Measurements from ENCODE around the gene TANGO2.

TANGO2 gene

DNA sequence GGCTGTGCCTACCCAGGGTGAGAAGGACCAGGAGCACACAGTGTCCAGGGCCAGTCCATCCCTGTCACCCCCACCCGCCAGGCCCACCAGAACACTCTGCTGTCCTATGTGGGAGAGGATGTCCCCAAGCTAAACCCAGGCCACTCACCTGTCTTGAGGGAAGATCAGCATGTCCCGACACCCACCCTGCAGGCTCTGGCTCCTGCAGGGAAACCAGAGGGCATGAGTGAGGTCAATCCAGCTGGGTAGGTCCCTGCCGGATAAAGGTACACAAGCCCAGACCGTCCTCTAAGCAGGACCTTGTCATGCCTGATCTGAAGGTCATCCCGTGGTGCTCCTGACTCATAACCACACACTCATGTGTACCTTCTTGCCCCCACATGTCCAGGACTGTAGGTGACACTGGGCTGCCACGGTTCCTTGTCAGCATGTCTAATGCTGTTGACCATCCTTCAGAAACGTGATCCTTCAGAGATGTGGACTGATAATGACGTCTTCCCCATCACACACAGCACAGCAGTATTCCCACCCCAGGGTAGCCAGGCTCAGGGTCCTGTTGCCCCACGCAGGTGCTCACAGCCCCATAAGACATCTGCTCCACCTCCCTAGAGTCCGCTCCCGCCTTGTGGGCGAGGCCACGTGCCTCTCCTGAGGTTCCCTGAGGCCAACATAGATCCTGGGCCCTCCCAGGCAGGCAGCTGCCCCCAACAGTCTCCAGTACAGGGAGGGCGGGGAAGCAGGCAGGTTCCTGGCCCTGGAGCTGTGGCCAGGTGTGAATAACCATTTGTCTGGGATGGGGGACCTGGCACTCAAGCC is 10.4 kb upstream of the TANGO2 start:
- H3K4me3 ChIP-seq (ENCODE audit: low read length) = no peak overlapping the region
- no peak for DNase-seq (ENCODE audit: low read depth)
- no peak overlapping the region for H3K9ac ChIP-seq (ENCODE audit: low read length)
- no peaks in the 10 kb centered on the region for H3K4me1 ChIP-seq (ENCODE audit: control insufficient read depth, insufficient read depth, low read length)
- H3K27me3 ChIP-seq (replicated peaks; ENCODE audit: control insufficient read depth, insufficient read depth, low read length) = peaks cover 13% of the 10 kb centered on the region
- no peaks in the 10 kb centered on the region for H3K36me3 ChIP-seq (ENCODE audit: control insufficient read depth, insufficient read depth, low read length, severe bottlenecking)
- no peaks in the 10 kb centered on the region for H3K9me3 ChIP-seq (ENCODE audit: control insufficient read depth, low read length)

DNA sequence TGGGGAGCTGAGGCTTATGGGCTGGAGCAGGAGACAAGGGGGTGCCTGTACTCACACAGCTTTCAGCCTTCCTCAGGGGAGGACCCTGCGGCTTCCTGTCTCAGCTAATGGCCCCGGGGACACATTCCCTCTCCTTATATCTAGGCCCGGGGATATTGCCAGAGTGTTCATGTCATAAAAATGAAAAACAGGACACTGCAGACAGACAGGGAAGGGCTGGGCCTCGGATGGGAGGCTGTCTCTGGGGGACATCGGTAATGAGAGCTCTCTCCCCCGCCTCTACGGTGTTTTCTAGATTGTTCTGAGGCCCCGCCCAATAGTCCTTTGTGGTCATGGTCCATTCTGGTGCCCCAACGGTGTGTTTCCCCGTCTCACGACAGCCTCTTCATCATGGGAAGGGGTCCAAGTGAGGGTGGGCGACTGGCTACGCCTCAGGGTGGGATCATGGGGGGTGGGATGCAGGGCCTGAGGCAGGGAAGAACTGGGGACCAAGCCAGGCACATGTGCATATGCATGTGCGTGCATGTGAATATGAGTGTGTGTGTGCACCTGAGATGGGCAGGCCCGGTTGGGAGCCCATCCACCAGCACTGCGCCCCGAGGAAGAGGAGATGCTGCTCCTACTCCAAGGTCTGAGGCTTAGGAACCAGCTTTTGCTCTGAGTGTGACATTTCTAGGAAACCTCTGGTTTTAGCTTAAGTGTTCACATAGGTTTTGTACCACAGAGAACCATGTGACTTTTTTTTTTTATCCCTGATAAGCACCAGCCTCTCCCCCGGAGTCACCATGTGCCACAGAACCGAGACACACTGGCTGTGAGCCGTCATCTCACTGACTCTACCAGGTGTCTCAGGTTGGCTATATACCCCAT is 9.6 kb upstream of the TANGO2 start:
- Histone ChIP-seq H3K9me3 (ENCODE audit: control insufficient read depth, low read length) (no peaks in the 10 kb centered on the region), H3K4me1 (ENCODE audit: control insufficient read depth, insufficient read depth, low read length) (no peaks in the 10 kb centered on the region), H3K9ac (ENCODE audit: low read length) (no peak overlapping the region), H3K27me3 (replicated peaks; ENCODE audit: control insufficient read depth, insufficient read depth, low read length) (peaks cover 15% of the 10 kb centered on the region), H3K36me3 (ENCODE audit: control insufficient read depth, insufficient read depth, low read length, severe bottlenecking) (no peaks in the 10 kb centered on the region), H3K4me3 (ENCODE audit: low read length) (no peak overlapping the region)
- DNase-seq (ENCODE audit: low read depth) = no peak

- H3K9me3 ChIP-seq (ENCODE audit: control insufficient read depth, low read length) = no peaks in the 10 kb centered on the region
- DNase-seq (ENCODE audit: low read depth) = no peak
- H3K27me3 ChIP-seq (replicated peaks; ENCODE audit: control insufficient read depth, insufficient read depth, low read length) = peaks cover 16% of the 10 kb centered on the region
- no peaks in the 10 kb centered on the region for H3K4me1 ChIP-seq (ENCODE audit: control insufficient read depth, insufficient read depth, low read length)
- H3K36me3 ChIP-seq (ENCODE audit: control insufficient read depth, insufficient read depth, low read length, severe bottlenecking) = no peaks in the 10 kb centered on the region
- H3K4me3 ChIP-seq (ENCODE audit: low read length) = no peak overlapping the region
- no peak overlapping the region for H3K9ac ChIP-seq (ENCODE audit: low read length)
Observed at GRCh38 chr22:20011993-20012740, 8.7 kb upstream of the TANGO2 start.

DNA sequence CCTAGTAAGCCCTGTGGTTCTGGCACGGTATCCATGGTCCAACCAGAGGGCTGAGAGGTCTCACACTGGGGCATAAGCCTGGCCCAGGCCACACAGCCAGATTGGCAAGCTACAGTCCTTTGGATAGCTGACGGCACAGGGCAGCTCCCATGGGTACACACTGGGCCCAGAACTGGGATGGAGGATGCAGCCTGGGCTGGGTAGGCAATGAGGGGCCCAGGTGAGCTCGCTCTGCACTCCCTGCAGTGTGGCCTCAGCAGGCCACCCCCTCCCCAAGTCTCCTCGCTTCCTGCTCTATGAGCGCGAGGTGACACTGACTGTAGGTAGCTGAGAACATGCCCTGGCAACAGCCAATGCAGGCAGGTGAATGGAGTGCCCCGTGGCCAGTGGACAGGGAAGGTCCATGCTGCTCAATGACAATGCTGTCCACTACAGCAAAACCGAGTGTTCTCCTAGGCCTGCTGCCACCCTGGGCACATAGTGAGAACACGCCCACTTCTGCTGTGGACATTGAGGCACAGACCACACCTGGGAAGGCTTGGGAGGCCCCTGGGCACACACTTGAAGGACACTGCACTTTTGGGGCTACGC is 8.1 kb upstream of the TANGO2 start:
- Histone ChIP-seq H3K4me1 (ENCODE audit: control insufficient read depth, insufficient read depth, low read length) (no peaks in the 10 kb centered on the region), H3K4me3 (ENCODE audit: low read length) (no peak overlapping the region), H3K9ac (ENCODE audit: low read length) (no peak overlapping the region), H3K36me3 (ENCODE audit: control insufficient read depth, insufficient read depth, low read length, severe bottlenecking) (no peaks in the 10 kb centered on the region), H3K27me3 (replicated peaks; ENCODE audit: control insufficient read depth, insufficient read depth, low read length) (peaks cover 23% of the 10 kb centered on the region), H3K9me3 (ENCODE audit: control insufficient read depth, low read length) (no peaks in the 10 kb centered on the region)
- no peak for DNase-seq (ENCODE audit: low read depth)

DNA sequence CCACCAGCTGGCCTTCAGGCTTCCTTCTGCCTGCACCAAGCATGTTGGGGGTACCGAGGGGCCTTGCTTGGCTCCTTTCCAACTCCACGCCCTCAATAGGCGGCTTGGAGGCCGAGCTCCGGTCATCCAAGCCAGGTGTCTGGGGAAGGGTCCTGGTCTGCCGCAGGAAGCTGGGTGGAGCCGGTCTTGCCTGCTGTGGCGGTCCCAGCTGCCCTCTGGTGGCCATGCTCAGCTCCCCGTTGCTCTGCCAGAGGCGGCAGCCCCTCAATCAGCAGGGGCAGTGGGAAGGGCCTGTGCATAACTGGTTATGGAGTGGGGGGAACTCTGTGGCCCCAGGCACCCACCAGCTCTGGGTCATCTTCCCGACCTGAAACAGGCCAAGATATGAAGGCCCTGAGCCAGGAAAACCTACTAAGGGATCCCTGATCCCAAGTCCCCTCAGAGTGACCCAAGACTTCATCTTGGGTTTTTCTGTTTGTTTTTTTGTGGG is 7.5 kb upstream of the TANGO2 start:
- H3K36me3 ChIP-seq (ENCODE audit: control insufficient read depth, insufficient read depth, low read length, severe bottlenecking) = no peaks in the 10 kb centered on the region
- H3K9ac ChIP-seq (ENCODE audit: low read length) = no peak overlapping the region
- H3K27me3 ChIP-seq (replicated peaks; ENCODE audit: control insufficient read depth, insufficient read depth, low read length) = peaks cover 28% of the 10 kb centered on the region
- H3K9me3 ChIP-seq (ENCODE audit: control insufficient read depth, low read length) = no peaks in the 10 kb centered on the region
- peak; percentile 77 for DNase-seq (ENCODE audit: low read depth)
- H3K4me3 ChIP-seq (ENCODE audit: low read length) = no peak overlapping the region
- H3K4me1 ChIP-seq (ENCODE audit: control insufficient read depth, insufficient read depth, low read length) = no peaks in the 10 kb centered on the region

GRCh38 chr22:20014526-20015186 is 6.3 kb upstream of the TANGO2 start:
- Histone ChIP-seq H3K4me1 (ENCODE audit: control insufficient read depth, insufficient read depth, low read length) (no peaks in the 10 kb centered on the region), H3K4me3 (ENCODE audit: low read length) (no peak overlapping the region), H3K9ac (ENCODE audit: low read length) (no peak overlapping the region), H3K27me3 (replicated peaks; ENCODE audit: control insufficient read depth, insufficient read depth, low read length) (peaks cover 20% of the 10 kb centered on the region), H3K9me3 (ENCODE audit: control insufficient read depth, low read length) (no peaks in the 10 kb centered on the region), H3K36me3 (ENCODE audit: control insufficient read depth, insufficient read depth, low read length, severe bottlenecking) (no peaks in the 10 kb centered on the region)
- no peak for DNase-seq (ENCODE audit: low read depth)

DNA sequence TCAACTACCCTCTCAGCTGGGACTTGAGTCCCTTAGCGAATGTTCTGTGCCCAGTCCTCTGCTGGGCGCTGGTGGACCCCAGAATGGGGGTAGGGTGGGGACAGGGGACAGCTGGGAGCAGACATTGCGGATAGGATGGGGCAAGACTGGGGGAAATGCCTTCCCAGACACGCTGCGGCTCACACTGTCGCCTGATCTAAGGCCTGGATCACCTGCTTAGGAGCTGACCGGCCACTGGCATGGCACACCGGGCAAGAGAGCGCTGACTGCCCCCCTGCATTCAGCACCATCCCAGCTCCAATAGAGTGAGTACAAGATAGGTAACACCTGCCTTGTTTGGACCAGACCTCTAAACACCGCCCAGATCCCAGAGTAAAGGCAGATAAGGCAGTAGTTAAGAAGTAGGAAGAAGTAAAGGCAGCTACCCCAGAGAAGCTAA is 5.7 kb upstream of the TANGO2 start:
- H3K27me3 ChIP-seq (replicated peaks; ENCODE audit: control insufficient read depth, insufficient read depth, low read length) = peaks cover 19% of the 10 kb centered on the region

GRCh38 chr22:20015971-20016733 is 4.8 kb upstream of the TANGO2 start:
- peak; percentile 58 for DNase-seq (ENCODE audit: low read depth)
- H3K27me3 ChIP-seq (replicated peaks; ENCODE audit: control insufficient read depth, insufficient read depth, low read length) = peaks cover 19% of the 10 kb centered on the region
- peak overlapping the region; percentile 29 for H3K9ac ChIP-seq (ENCODE audit: low read length)
- H3K4me1 ChIP-seq (ENCODE audit: control insufficient read depth, insufficient read depth, low read length) = peaks cover 4% of the 10 kb centered on the region
- H3K36me3 ChIP-seq (ENCODE audit: control insufficient read depth, insufficient read depth, low read length, severe bottlenecking) = no peaks in the 10 kb centered on the region
- no peaks in the 10 kb centered on the region for H3K9me3 ChIP-seq (ENCODE audit: control insufficient read depth, low read length)
- H3K4me3 ChIP-seq (ENCODE audit: low read length) = peak overlapping the region; percentile 83

More for the DNA sequence above, 5.7 kb upstream of the TANGO2 start:
- no peak overlapping the region for H3K4me3 ChIP-seq (ENCODE audit: low read length)
- H3K9me3 ChIP-seq (ENCODE audit: control insufficient read depth, low read length) = no peaks in the 10 kb centered on the region
- no peaks in the 10 kb centered on the region for H3K4me1 ChIP-seq (ENCODE audit: control insufficient read depth, insufficient read depth, low read length)
- no peak overlapping the region for H3K9ac ChIP-seq (ENCODE audit: low read length)
- DNase-seq (ENCODE audit: low read depth) = no peak
- H3K36me3 ChIP-seq (ENCODE audit: control insufficient read depth, insufficient read depth, low read length, severe bottlenecking) = no peaks in the 10 kb centered on the region

DNA sequence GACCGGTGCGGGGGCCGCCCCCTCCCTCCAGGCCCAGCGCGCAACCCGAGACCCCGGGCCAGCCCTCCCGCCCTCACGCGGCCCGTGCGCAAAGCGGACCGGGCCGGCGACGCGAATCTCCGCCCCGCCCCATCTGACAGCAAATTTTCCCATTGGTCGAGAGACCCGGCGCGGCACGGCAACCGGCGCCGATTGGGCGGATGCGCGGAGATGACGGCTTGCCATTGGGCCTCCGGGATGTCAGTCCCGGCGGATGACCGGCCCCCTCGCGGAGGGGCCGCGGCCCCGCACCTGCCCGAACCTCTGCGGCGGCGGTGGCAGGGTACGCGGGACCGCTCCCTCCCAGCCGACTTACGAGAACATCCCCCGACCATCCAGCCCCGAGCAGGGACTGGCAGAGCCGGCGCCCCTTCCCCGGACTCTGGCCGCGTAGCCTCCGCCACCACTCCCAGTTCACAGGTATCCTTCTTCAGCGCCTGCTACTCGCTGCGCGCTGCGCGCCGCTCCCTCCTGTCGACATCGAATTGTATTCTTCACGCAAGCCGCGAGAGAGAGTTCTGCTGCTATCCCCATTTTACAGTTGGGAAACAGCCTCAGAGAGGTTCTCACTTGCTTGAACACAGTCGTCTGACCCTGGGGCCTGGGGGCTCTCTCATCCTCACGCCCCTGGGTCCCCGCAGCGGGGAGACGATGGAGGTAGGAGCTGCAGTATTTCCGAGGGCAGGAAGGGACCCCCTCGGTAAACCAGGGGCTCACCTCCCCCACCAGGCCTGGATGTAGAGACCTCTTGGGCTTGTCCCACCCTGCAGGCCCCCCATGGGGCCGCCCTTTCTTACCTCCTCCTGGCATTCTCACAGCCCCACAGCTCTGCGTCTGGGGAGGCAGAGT is 3.9 kb upstream of the TANGO2 start, which contains the start of gene ARVCF:
ARVCF (minus strand) TSS at position 90 of the 888 bp plus-strand sequence. CDS start 26,029 bp downstream, outside the sequence.
- peaks cover 19% of the 10 kb centered on the region for H3K27me3 ChIP-seq (replicated peaks; ENCODE audit: control insufficient read depth, insufficient read depth, low read length)
- peak within 1 kb of the TSS; percentile 83 for H3K4me3 ChIP-seq (ENCODE audit: low read length)
- peaks cover 9% of the 10 kb centered on the region for H3K4me1 ChIP-seq (ENCODE audit: control insufficient read depth, insufficient read depth, low read length)
- H3K9me3 ChIP-seq (ENCODE audit: control insufficient read depth, low read length) = no peaks in the 10 kb centered on the region
- H3K36me3 ChIP-seq (ENCODE audit: control insufficient read depth, insufficient read depth, low read length, severe bottlenecking) = no peaks in the 10 kb centered on the region
- peak; percentile 96 for DNase-seq (ENCODE audit: low read depth)
- peak within 1 kb of the TSS; percentile 29 for H3K9ac ChIP-seq (ENCODE audit: low read length)

All from adipocyte (in vitro differentiated cells).